NAMALWA (cell line): ENCODE measurements around the gene STIM2.

Source experiments
- DNase-seq: peaks from one replicate; pipeline ENCODE4 v3.0.0-alpha.2; 2015; ENCODE audit warnings: low spot score

Gene STIM2

GRCh38 chr4:26837993-26838842 is 22.4 kb upstream of the STIM2 start:
- DNase-seq: no peak

GRCh38 chr4:26839016-26839415 is 21.6 kb upstream of the STIM2 start:
- DNase-seq: no peak

DNA sequence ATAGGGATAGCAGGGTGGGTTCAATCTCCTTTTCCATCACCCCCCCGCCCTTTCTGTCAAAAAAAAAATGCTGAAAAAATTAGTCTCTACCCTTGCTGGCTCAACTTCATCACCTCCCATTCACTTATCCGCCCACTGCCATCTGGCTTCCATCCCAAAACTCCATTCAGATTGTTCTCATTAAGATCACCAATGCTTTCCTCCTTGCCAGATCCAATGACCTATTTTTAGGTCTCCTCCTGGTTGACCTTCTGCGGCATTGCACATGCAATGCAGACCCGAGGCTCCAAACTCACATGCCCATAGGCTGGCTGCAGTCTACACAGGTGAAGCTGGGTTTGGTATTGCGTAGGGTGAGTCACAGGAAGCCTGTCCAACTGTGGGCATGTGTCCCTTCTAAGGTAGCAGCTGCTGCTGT is 21.1 kb upstream of the STIM2 start:
- no peak for DNase-seq

DNA sequence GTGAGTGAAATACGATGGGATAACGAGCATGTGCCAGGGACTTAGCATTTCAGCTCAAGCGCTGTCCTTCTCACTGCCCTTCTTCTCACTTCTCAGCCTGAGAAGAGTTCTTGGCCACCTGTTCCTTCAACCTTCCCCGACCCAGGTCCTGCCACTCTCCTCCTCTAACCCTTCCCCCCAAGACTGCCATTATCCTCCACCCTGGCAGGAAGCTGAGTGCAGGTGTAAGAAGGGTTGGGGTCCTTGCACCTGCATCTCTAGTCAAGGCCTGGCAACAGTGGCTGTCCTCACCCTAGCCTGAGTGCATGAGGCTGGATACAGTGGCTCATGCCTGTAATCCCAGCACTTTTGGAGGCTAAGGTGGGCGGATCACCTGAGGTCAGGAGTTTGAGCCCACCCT is 19.9 kb upstream of the STIM2 start:
- no peak for DNase-seq

- no peak for DNase-seq
Measured at GRCh38 chr4:26842911-26843310, 17.7 kb upstream of the STIM2 start.

- no peak for DNase-seq
Measured at GRCh38 chr4:26850528-26850927, 10.1 kb upstream of the STIM2 start.

GRCh38 chr4:26851129-26851528 is 9.5 kb upstream of the STIM2 start:
- DNase-seq: no peak

DNA sequence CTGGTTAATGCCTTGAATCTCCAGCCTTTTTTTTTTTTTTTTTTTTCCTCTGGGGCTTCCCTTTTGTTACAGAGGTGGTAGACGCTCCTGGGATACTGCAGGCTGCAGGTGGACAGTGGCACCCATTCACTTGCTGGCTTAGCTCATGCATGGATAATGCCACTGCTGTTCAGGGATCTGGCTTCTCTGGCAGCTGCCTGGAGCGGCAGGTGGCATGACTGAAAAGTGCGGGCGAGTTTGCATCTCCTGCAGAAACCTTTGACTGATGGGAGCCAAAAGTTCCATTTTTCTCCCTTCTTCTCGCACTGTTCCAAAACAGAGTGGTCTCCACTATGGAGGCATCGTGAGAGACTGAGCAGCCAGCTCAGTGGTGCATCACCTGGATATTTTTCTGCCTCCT is 5.9 kb upstream of the STIM2 start:
- no peak for DNase-seq

DNA sequence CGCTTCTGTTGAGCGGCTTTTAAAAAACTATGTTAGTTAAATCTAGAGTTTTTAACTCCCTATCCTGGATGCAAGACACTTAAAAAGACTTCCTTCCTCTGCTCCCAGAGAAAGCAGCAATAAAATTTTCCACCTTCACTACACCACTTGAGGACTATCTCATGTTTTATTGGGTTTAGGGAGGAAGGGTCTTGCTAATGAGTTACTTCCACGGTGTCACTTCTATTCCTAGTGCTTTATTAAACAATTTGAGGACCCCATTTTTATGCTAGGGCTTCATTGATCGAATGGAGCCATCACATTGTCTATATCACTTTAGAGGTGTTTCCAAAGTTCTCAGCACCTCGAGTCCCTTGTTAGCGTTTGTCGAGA is 3.7 kb upstream of the STIM2 start:
- no peak for DNase-seq

DNA sequence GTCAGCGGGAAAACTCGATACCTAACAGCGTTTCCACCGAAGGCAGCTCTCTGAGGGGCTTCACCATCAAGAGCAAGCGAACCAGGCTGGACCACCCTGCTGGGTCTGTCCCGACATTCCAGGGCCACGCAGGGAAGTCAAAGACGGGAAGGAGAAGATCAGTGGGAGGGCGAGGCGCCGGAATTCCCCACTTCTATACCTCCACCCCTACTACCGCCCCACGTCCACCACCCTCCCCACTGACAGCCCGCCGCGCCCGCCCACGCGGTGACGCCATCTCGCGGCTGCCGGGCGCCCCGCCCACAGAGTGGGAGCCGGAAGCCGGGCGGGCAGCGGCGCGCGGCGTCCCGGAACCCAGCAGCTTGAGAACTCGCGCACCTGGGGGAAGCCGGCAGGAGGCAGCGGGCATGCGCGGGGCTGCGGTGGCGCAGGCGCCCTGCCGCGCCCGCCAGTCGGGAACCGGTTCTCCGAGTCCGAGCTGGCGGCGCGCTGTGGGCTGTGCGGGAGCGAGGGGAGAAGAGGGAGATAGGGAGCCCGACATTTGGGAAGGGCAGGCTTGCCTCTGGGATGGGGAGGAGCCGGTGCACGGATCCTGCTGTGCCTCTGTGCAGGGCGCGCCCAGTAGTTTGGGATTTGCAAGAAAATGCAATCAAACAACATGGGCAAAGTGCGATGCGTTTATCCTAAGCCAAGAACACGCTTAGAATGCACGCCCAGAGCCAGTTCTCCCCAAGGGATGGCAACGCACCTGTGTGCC is 3.2 kb upstream of the STIM2 start:
- DNase-seq: peak; percentile 91

- DNase-seq: peak; percentile 36
Measured at GRCh38 chr4:26858035-26858918, 2.4 kb upstream of the STIM2 start.

DNA sequence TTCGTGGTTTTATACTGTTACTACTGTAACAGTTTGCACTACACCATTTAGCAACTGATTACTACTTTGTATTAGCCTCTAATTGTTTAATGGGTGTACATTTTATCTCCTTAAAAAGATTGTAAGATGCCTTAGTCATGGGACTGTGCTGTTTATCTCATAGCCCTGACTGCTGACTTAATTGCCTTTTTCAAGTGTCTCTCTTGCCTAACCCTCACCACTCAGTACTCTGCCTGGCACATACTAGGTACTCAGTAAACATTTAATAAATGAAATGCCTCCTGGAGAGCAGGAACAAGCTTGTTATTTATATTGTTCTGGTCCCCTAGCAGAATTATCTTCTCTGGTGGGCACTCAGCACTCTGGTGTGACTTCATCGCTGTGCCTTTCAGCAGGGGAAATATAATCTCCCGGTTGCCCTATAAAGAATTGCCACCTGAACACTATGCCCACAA is 1.7 kb upstream of the STIM2 start:
- DNase-seq: peak; percentile 42

DNA sequence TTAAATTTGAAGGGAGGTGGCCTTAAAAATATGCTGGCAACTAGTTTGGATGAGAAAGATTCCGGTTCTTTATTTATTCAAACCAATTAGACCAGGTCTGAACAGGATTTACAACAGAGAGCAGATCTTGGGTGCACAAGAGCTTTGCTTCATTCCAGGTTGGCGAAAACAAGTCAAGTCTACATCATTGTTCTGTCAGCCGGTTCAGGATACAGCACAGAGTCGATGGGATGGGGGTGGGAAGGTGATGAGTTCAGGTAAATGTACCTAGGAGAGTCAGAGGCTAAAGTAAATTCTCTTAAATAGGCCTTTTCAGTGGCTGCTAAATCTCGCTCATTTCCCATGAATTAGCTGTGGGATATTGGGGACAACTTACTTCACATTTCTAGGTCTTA is 882 bp upstream of the STIM2 start:
- DNase-seq: no peak

GRCh38 chr4:26860922-26861433 is 337 bp downstream of the STIM2 start:
- DNase-seq: peak; percentile 61

- peak; percentile 95 for DNase-seq
Measured at GRCh38 chr4:26861434-26862186, 969 bp downstream of the STIM2 start.

DNA sequence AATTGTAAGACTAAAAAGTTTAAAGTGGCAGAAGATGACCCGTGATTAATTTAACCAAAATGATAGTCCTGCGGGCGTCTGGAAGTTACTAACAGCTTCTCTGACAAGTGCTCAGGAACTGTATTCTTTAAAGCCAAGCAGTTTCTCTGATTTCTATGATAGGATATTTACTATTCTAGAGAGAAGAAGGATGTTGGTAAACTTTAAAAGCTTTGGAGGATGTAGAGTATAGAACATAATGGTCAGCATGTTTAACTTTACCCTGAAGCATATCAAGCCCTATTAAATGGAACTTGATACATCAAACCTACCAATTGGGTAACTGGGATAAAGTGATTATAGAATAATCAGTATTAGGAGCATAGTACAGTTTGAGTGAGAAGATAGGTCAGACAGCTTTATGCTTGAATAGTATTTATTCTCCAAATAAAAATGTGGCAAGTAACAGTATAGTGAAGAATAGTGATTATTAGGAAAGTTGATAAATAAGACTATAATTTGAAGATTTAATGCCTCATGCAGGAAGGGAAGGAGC is 1.8 kb downstream of the STIM2 start:
- DNase-seq: peak; percentile 25

- peak; percentile 28 for DNase-seq
Measured at GRCh38 chr4:26863512-26863911, 2.9 kb downstream of the STIM2 start.

DNA sequence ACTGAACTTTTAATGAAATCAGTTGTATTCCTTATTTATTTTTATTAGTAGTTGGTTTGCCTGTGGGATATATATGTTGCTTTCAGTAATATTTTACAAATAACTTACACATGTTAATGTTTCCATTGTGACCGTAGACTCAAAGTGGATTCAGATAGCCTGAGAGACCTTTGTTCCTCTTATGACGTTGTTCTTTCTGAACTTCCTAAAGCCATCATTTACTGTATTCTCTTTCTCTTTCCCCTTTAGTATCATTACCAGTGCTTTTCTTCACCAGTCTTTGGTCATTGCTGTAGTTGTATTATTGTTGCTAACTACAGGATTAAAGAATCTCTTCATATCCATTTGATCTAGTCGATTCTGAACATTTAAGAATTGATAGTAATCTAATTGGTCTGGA is 4.3 kb downstream of the STIM2 start:
- no peak for DNase-seq

GRCh38 chr4:26866203-26866602 is 5.6 kb downstream of the STIM2 start:
- no peak for DNase-seq

DNA sequence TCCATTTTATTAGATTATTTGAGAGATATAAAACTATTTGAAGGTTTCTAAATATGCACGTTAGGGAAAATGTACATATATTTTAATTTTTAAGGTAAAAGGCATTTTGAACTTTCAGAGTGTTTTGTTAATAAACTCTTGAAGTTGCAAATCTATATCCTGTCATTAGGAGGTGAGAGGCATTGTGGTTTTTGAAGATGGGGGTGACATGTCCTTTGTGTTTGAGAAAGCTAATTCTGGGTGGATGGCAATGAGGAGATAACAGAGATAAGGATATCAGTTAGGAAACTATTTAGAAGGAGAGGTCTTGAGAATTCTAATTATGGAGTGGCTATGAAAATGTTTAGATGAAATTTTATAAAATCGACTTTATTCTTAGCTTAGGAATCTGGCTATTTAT is 6.1 kb downstream of the STIM2 start:
- DNase-seq: no peak
